ENCODE data around the gene SELPLG. TPM values are rescaled to one million over a fixed set of nuclear protein-coding genes. Genes with fewer than 3 reads are reported as not detected.

Gene SELPLG
- total and polyA plus RNA-seq, 2 donors (not counting 1 experiment from before 2014, with no cell fraction given), result 6.1 to 8.0 TPM

GRCh38 chr12:108646600-108647579, 13.2 kb upstream of the SELPLG start:
- WGBS (ENCODE audit: insufficient coverage), result 47% methylated on average over 3 of the region's 10 CpGs
- ChIA-PET POLR2A (interaction anchor here (0.5 to 1.9 kb wide), 7 partner anchors 9 to 76 kb away, joined by 4 to 11 read pairs (median 6); no protein-coding TSS in a partner anchor), CTCF (interaction anchor here (0.7 to 10.3 kb wide), 11 partner anchors 11 to 156 kb away, joined by 3 to 133 read pairs (median 8); partner anchors contain the start of genes ISCU and SELPLG)
- H3K79me2 ChIP-seq (ENCODE audit: control insufficient read depth, insufficient read depth, low read length), result no peaks in the 10 kb centered on the region
- H3K4me2 ChIP-seq (replicated peaks; ENCODE audit: low read depth, low read length, poor library complexity, severe bottlenecking), result peak overlapping the region; percentile 26
- peaks cover 14 to 61% of the 10 kb centered on the region in 2 experiments for H3K36me3 ChIP-seq (replicated peaks in 1 of 2; ENCODE audit: control extremely low read depth in 1 of 2, control insufficient read depth in 1 of 2, extremely low read depth in 1 of 2, insufficient read depth in 2 of 2, low read length in 1 of 2)
- ATAC-seq (ENCODE audit: low read depth), result no peak
- peaks cover 60% of the 10 kb centered on the region for H3K4me1 Mint-ChIP-seq
- peak overlapping the region; percentile 80 for H3K27ac Mint-ChIP-seq
- no peaks in the 10 kb centered on the region for H3K27me3 Mint-ChIP-seq
- peak overlapping the region in 1 of 2 donors; percentile 44 for H3K27ac ChIP-seq (ENCODE audit: low read length in 2 of 2)
- no peak overlapping the region for H2AFZ ChIP-seq (ENCODE audit: insufficient read depth, low read depth, low read length, poor library complexity, severe bottlenecking)
- H3K27me3 ChIP-seq (replicated peaks in 1 of 4; ENCODE audit: control extremely low read depth in 1 of 4, control insufficient read depth in 3 of 4, insufficient read depth in 4 of 4, low read length in 3 of 4), result no peaks in the 10 kb centered on the region
- H3K4me1 ChIP-seq (ENCODE audit: control insufficient read depth in 2 of 2, insufficient read depth in 2 of 2, low read length in 2 of 2), result peaks cover 22 to 25% of the 10 kb centered on the region in 2 donors
- peak overlapping the region; percentile 27 for H3K4me3 Mint-ChIP-seq
- intact Hi-C loops (cut with micrococcal nuclease), result loop anchor here (1.0 to 2.0 kb wide), 2 partner anchors 28 to 35 kb away; no protein-coding TSS in a partner anchor
- H3K9me3 ChIP-seq (ENCODE audit: control extremely low read depth in 1 of 3, control insufficient read depth in 2 of 3, insufficient read depth in 1 of 3, low read length in 2 of 3), result no peaks in the 10 kb centered on the region
- no peak for TF ChIP-seq EZH2 (IDR thresholded peaks at IDR 0.05; ENCODE audit: borderline replicate concordance, insufficient read depth, low read depth, low read length, poor library complexity, severe bottlenecking)
- TF ChIP-seq CTCF (IDR thresholded peaks at IDR 0.05), result no peak
- no peaks in the 10 kb centered on the region for H3K9me3 Mint-ChIP-seq (ENCODE audit: insufficient read depth)
- no peaks in the 10 kb centered on the region for H4K20me1 ChIP-seq (ENCODE audit: control insufficient read depth, insufficient read depth, low read length, poor library complexity, severe bottlenecking)
- no peak overlapping the region for H3K4me3 ChIP-seq (ENCODE audit: control extremely low read depth in 1 of 5, extremely low read depth in 1 of 5, insufficient read depth in 1 of 5, low read depth in 2 of 5, low read length in 4 of 5)
- no peak overlapping the region for H3K9ac ChIP-seq (ENCODE audit: low read length)
- DNase-seq, result no peak
